Stimulated activated naive CD8-positive, alpha-beta T cell treated with anti-CD3 and anti-CD28 coated beads, Interleukin-15, Interleukin-2, amounts not matched to agents 100 ng/mL and 50 ng/mL, for 24 hours (primary cell): Measurements from ENCODE around the gene PDZD4.
A peak's percentile ranks its signal among the peaks of the same experiment; 100 is the strongest.

Experiments used
- H3K27ac Mint-ChIP-seq: one replicate; pipeline ENCODE4 v1.8.0; 2021; ENCODE audit warnings: mild to moderate bottlenecking, mixed read lengths
- H3K27me3 Mint-ChIP-seq: one replicate; pipeline ENCODE4 v1.8.0; 2021; ENCODE audit warnings: mixed read lengths
- H3K36me3 Mint-ChIP-seq: one replicate; pipeline ENCODE4 v1.8.0; 2021; ENCODE audit warnings: low read depth, mixed read lengths
- H3K4me1 Mint-ChIP-seq: one replicate; pipeline ENCODE4 v1.8.0; 2021; ENCODE audit warnings: low read depth, mixed read lengths
- H3K4me3 Mint-ChIP-seq: one replicate; pipeline ENCODE4 v1.8.0; 2021; ENCODE audit warnings: mild to moderate bottlenecking, mixed read lengths
- H3K9me3 Mint-ChIP-seq: one replicate; pipeline ENCODE4 v1.8.0; 2021; ENCODE audit warnings: mixed read lengths

PDZD4 gene

GRCh38 chrX:153829799-153830639 lies at the start of gene PDZD4:
Gene PDZD4 (minus strand): TSS chrX:153830544. CDS start chrX:153830298, 246 bp downstream.
- Mint-ChIP-seq H3K36me3 (no peaks in the 10 kb centered on the region), H3K27me3 (peaks cover 26% of the 10 kb centered on the region), H3K9me3 (no peaks in the 10 kb centered on the region), H3K4me1 (peaks cover 3% of the 10 kb centered on the region), H3K27ac (no peak within 1 kb of the TSS), H3K4me3 (peak within 1 kb of the TSS; percentile 45)

DNA sequence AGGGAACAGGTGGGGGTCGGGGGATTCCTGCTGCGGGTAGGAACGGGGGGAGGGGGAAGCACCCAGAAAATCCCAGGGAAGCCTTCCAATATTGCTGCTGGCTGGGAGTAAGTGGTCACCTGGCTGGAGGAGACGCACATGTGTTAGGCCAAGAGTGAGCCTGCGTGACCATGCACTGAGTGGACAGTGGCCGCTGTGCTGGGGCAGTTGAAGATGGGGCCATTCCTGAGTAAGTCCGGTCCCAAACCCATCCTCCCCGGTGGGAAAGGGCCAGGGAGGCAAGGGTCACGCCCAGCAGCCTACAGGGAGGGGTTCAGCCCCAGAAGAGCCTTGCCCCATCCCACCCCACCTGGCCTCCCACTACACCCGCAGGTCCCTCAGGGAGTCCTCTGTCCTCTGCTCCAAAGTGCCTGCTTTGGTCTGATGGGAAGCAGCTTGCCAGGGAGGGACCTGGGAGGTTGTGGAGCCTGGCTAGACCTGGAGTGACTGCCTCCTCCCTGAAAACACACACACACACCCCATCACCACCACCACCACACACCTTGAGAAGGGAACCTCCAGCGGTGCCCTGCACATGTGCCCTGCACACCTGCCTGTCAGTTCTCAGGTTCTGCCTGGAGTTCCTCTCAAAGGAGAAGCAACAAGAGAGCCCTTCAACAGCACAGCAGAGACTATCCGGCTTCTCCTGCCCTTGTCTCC lies 49.5 kb upstream of the PDZD4 start:
- H3K4me1 Mint-ChIP-seq: peaks cover 19% of the 10 kb centered on the region
- peaks cover 22% of the 10 kb centered on the region for H3K27me3 Mint-ChIP-seq
- no peak overlapping the region for H3K27ac Mint-ChIP-seq
- no peaks in the 10 kb centered on the region for H3K9me3 Mint-ChIP-seq
- H3K36me3 Mint-ChIP-seq: no peaks in the 10 kb centered on the region
- H3K4me3 Mint-ChIP-seq: no peak overlapping the region

- H3K27me3 Mint-ChIP-seq: peaks cover 17% of the 10 kb centered on the region
- no peaks in the 10 kb centered on the region for H3K36me3 Mint-ChIP-seq
- no peaks in the 10 kb centered on the region for H3K9me3 Mint-ChIP-seq
- peaks cover 18% of the 10 kb centered on the region for H3K4me1 Mint-ChIP-seq
- no peak overlapping the region for H3K4me3 Mint-ChIP-seq
- H3K27ac Mint-ChIP-seq: no peak overlapping the region
Measured at GRCh38 chrX:153878969-153879653, 48.8 kb upstream of the PDZD4 start.

- Mint-ChIP-seq H3K9me3 (no peaks in the 10 kb centered on the region), H3K4me1 (peaks cover 18% of the 10 kb centered on the region), H3K27ac (no peak overlapping the region), H3K4me3 (no peak overlapping the region), H3K36me3 (no peaks in the 10 kb centered on the region), H3K27me3 (peaks cover 17% of the 10 kb centered on the region)
Measured at GRCh38 chrX:153878345-153878744, 48.0 kb upstream of the PDZD4 start.

GRCh38 chrX:153877571-153878261 lies 47.4 kb upstream of the PDZD4 start:
- peaks cover 17% of the 10 kb centered on the region for H3K27me3 Mint-ChIP-seq
- H3K4me3 Mint-ChIP-seq: no peak overlapping the region
- no peaks in the 10 kb centered on the region for H3K9me3 Mint-ChIP-seq
- no peaks in the 10 kb centered on the region for H3K36me3 Mint-ChIP-seq
- peaks cover 18% of the 10 kb centered on the region for H3K4me1 Mint-ChIP-seq
- H3K27ac Mint-ChIP-seq: no peak overlapping the region

- no peaks in the 10 kb centered on the region for H3K9me3 Mint-ChIP-seq
- no peak overlapping the region for H3K4me3 Mint-ChIP-seq
- H3K36me3 Mint-ChIP-seq: no peaks in the 10 kb centered on the region
- peaks cover 13% of the 10 kb centered on the region for H3K27me3 Mint-ChIP-seq
- no peak overlapping the region for H3K27ac Mint-ChIP-seq
- H3K4me1 Mint-ChIP-seq: peaks cover 18% of the 10 kb centered on the region
Measured at GRCh38 chrX:153876112-153876491, 45.8 kb upstream of the PDZD4 start.

DNA sequence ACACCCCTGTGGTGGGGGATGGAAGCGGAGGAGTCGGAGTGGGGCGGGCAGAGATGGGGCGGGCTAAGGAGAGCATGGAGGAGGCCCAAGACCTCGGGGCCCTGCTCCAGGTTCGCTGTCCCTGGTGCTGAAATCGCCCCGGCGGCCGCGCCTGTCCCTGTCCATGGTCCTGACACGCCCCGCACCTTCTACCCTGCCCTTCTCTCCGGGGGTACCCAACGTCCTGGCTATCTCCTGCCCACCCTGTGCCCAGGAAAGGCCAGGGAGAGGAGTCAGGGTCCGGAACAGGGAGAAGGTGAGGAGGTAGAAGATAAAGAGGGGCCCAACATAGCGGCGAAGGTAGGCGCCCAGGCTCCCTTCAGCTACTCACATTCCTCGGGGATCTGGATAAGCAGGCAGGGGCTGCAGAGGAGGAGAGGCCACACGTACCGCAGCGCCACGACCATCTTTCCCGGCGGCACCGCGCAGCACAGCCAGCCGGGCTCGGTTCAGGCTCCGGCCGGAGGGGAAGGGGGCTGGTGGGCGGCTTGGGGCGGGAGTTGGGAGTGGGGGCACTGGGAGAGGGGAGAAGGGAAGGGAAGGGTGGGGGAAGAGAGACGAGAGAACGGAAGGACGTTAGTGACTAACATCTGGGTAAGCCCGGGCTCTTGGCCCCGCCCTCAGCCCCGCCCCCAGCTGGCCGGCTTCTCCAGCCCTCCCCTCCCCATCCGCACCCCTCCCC lies 45.2 kb upstream of the PDZD4 start:
- Mint-ChIP-seq H3K36me3 (no peaks in the 10 kb centered on the region), H3K9me3 (no peaks in the 10 kb centered on the region), H3K4me1 (peaks cover 18% of the 10 kb centered on the region), H3K4me3 (no peak overlapping the region), H3K27ac (no peak overlapping the region), H3K27me3 (peaks cover 13% of the 10 kb centered on the region)

DNA sequence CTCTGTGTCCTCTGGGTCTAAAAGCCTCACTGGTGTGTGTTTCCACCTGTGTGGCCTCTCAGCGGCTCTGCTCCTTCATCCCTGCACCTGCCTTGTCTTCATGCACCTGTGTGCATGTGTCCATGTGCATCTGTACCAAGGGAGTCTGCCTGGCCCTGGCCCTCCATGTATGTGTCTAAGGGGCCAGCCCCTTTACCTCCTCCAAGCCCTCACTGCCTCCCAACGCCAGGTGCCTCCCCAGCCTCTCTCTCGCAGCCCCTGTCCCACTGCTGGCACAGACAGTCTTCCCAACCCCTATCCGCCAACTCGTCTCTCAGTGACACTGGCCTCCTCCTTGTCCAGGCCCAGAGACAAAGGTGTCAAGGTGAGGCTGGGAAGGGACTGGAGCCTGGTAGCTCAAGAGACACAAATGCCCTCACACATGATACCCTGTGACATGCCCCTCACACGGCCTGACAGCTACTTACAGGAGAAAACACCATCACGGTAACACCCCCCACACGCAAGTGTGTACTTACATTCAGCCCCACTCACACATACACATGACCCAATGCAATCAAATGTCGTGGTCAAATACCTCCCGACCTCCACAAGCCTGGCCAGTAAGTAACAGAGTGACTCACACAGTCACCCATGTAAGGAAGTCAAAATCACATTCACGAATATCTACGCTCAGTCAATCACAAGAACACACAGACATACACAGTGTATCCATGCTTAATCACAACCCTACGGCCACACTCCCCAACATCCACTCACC lies 44.2 kb upstream of the PDZD4 start:
- peaks cover 13% of the 10 kb centered on the region for H3K27me3 Mint-ChIP-seq
- peaks cover 18% of the 10 kb centered on the region for H3K4me1 Mint-ChIP-seq
- no peaks in the 10 kb centered on the region for H3K36me3 Mint-ChIP-seq
- H3K4me3 Mint-ChIP-seq: no peak overlapping the region
- H3K9me3 Mint-ChIP-seq: no peaks in the 10 kb centered on the region
- H3K27ac Mint-ChIP-seq: no peak overlapping the region

DNA sequence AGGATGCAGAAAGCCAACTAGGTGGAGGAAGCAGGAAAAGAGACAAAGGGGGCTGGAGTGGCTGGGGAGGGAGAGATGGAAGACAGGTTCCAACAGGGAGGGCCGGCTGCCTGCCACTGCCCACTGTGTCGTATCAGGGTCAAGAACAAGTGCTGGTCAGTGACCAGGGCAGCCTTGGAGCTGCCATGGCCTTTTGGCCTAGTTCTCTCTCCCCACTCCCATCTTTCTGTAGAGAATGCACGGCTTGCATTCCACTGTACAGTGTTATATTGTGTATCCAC lies 43.7 kb upstream of the PDZD4 start:
- peaks cover 11% of the 10 kb centered on the region for H3K27me3 Mint-ChIP-seq
- no peak overlapping the region for H3K4me3 Mint-ChIP-seq
- peaks cover 13% of the 10 kb centered on the region for H3K4me1 Mint-ChIP-seq
- H3K9me3 Mint-ChIP-seq: no peaks in the 10 kb centered on the region
- no peak overlapping the region for H3K27ac Mint-ChIP-seq
- H3K36me3 Mint-ChIP-seq: no peaks in the 10 kb centered on the region

- Mint-ChIP-seq H3K4me1 (peaks cover 8% of the 10 kb centered on the region), H3K9me3 (no peaks in the 10 kb centered on the region), H3K27ac (no peak overlapping the region), H3K36me3 (no peaks in the 10 kb centered on the region), H3K27me3 (peaks cover 9% of the 10 kb centered on the region), H3K4me3 (no peak overlapping the region)
Measured at GRCh38 chrX:153873282-153874084, 43.1 kb upstream of the PDZD4 start.

DNA sequence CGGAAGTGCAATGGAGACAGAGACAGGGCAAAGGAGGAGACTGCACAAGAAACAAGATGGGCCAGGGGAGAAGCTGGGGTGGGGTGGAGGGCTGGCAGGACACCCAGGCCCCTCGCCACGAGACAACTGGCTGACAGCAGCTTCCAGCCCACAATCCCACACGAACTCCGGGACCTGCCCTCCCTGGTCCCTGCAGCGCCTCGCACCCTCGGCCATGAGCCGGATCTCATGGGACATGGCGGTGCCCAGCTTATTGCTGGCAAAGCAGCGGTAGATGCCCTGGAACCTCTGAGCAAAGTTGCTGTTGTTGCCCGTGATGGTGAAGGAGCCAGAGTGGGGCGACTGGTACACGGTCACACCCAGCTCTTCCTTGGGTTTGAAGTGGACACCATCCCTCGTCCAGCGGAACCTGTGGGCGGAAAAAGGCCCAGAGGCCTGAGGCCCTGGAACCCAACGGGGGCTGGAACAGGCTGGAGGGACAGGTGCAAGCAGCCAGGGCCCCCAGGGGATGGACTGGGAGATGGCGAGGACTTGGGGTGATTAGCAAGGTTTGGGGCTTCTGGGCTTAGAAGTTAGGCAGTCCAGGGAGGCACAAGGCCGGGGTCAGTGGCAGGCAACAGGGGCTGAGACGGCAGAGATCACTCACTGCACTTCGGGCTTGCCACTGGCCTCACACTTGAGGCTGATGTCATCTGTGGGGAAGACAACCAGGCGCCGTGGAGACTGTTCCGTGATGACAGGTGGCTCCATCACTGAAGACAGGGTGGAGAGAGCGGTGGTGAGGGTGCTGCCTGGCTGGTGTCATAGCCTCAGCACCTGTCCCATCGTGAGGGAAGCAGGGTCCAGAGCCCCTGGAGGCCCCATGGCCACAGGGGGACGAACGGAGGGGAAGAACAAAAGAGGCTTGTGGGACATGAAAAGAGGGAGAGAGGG lies 41.9 kb upstream of the PDZD4 start:
- Mint-ChIP-seq H3K27me3 (peaks cover 5% of the 10 kb centered on the region), H3K27ac (no peak overlapping the region), H3K36me3 (no peaks in the 10 kb centered on the region), H3K4me1 (no peaks in the 10 kb centered on the region), H3K4me3 (no peak overlapping the region), H3K9me3 (no peaks in the 10 kb centered on the region)

DNA sequence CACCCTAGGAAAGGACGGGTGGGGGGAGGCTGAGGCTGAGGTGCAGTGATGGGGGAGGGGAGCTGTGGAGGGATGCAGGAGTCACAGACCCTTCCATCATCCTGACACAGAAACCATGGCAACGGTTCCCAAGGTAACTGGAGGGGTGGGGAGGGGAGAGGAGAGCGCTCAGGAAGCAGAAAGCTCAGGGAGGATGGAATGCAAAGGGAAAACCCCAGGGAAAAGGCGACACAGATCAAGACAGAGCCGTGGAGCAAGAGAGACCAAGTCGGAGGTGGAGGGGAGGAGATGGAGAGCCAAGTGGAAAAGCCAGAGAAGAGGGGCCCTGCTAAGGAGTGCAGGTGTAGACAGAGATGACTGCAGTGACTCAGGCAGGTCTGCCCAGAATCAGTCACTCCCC lies 41.1 kb upstream of the PDZD4 start:
- H3K9me3 Mint-ChIP-seq: no peaks in the 10 kb centered on the region
- no peak overlapping the region for H3K27ac Mint-ChIP-seq
- H3K27me3 Mint-ChIP-seq: peaks cover 5% of the 10 kb centered on the region
- no peak overlapping the region for H3K4me3 Mint-ChIP-seq
- H3K36me3 Mint-ChIP-seq: no peaks in the 10 kb centered on the region
- no peaks in the 10 kb centered on the region for H3K4me1 Mint-ChIP-seq
